ENCODE data around the gene SLC24A3. TPM values are rescaled to one million over a fixed set of nuclear protein-coding genes. Genes with fewer than 3 reads are reported as not detected.

Gene SLC24A3
- total and polyA plus RNA-seq, 2 donors from 2014 or later: 0.86 to 5.2 TPM

DNA sequence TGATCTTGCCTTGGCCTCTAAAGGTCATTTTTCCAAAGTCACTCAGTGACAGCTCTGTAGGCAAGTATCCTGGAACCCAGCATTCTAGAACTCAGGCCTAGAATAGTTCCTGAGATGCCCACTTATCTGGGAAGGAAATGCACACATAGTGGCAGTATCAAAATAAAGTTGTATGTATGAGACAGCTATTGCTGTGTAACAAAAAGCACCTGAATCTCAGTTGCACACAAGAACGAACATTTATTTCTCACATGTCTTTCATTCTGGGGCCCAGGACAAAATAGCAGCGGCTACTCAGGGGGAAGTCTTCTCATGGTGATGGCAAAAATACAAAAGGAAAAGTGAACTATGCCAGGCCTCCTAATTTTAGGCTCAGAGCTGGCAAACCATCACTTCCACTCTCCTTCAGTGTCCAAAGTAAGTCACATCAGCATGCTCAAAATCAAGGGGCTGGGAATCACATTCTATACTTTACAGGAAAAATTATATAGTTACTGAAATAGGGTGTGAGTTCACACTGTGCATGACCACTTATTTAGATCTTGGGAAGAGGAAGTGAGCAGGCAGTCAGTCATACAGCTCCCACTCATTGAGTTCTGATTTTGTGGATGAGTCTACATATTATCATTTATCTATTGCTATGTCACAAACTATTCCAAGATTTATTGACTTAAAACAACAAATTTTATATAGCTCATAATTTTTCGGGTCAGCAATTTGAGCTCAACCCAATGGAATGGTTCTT, 412.0 kb downstream of the SLC24A3 start:
- TF ChIP-seq, protein P1, sequence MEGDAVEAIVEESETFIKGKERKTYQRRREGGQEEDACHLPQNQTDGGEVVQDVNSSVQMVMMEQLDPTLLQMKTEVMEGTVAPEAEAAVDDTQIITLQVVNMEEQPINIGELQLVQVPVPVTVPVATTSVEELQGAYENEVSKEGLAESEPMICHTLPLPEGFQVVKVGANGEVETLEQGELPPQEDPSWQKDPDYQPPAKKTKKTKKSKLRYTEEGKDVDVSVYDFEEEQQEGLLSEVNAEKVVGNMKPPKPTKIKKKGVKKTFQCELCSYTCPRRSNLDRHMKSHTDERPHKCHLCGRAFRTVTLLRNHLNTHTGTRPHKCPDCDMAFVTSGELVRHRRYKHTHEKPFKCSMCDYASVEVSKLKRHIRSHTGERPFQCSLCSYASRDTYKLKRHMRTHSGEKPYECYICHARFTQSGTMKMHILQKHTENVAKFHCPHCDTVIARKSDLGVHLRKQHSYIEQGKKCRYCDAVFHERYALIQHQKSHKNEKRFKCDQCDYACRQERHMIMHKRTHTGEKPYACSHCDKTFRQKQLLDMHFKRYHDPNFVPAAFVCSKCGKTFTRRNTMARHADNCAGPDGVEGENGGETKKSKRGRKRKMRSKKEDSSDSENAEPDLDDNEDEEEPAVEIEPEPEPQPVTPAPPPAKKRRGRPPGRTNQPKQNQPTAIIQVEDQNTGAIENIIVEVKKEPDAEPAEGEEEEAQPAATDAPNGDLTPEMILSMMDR (IDR thresholded peaks at IDR 0.05; ENCODE audit: borderline replicate concordance, extremely low read depth, insufficient read depth): no peak
- Histone ChIP-seq H3K4me3 (ENCODE audit: low read length in 3 of 3) (no peak overlapping the region), H3K9ac (ENCODE audit: low read length in 3 of 3) (no peak overlapping the region), H3K27me3 (ENCODE audit: control insufficient read depth, insufficient read depth, low read length) (no peaks in the 10 kb centered on the region), H3K4me1 (ENCODE audit: control insufficient read depth in 2 of 3, insufficient read depth in 2 of 3, low read depth in 1 of 3, low read length in 3 of 3) (no peaks in the 10 kb centered on the region), H3K9me3 (ENCODE audit: control insufficient read depth in 2 of 3, insufficient read depth in 1 of 3, low read length in 3 of 3) (no peaks in the 10 kb centered on the region), H3K27ac (ENCODE audit: low read depth in 2 of 2, low read length in 2 of 2) (no peak overlapping the region), H3K36me3 (ENCODE audit: control insufficient read depth in 2 of 3, insufficient read depth in 3 of 3, low read length in 3 of 3) (no peaks in the 10 kb centered on the region)
- no peak for DNase-seq
- no peak for FAIRE-seq
- intact Hi-C loops (cut with DNase I): no loop called here

DNA sequence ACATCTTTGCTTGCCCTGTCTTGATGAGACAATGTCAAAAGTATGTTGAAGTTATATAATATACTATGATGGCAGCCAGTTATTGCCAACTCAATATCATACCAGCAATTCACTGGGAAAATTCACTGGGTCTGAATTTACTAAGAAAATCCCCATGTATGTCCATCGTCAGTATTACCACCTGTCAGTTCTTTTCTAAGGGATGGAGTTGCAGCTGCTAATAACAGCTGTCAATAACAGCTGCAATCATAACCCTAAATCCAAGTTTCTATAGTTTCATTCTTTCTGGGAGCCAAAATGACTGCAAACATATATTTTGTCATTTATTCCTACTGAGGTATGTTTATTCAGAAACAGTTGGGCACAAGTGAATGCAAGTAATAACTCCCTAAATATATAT, 413.0 kb downstream of the SLC24A3 start:
- Histone ChIP-seq H3K9me3 (ENCODE audit: control insufficient read depth in 2 of 3, insufficient read depth in 1 of 3, low read length in 3 of 3) (no peaks in the 10 kb centered on the region), H3K4me1 (ENCODE audit: control insufficient read depth in 2 of 3, insufficient read depth in 2 of 3, low read depth in 1 of 3, low read length in 3 of 3) (no peaks in the 10 kb centered on the region), H3K9ac (ENCODE audit: low read length in 3 of 3) (no peak overlapping the region), H3K4me3 (ENCODE audit: low read length in 3 of 3) (no peak overlapping the region), H3K27ac (ENCODE audit: low read depth in 2 of 2, low read length in 2 of 2) (no peak overlapping the region), H3K27me3 (ENCODE audit: control insufficient read depth, insufficient read depth, low read length) (no peaks in the 10 kb centered on the region), H3K36me3 (ENCODE audit: control insufficient read depth in 2 of 3, insufficient read depth in 3 of 3, low read length in 3 of 3) (no peaks in the 10 kb centered on the region)
- TF ChIP-seq, protein P1 (IDR thresholded peaks at IDR 0.05; ENCODE audit: borderline replicate concordance, extremely low read depth, insufficient read depth): no peak
- FAIRE-seq: no peak
- intact Hi-C loops (cut with DNase I): no loop called here
- no peak for DNase-seq

DNA sequence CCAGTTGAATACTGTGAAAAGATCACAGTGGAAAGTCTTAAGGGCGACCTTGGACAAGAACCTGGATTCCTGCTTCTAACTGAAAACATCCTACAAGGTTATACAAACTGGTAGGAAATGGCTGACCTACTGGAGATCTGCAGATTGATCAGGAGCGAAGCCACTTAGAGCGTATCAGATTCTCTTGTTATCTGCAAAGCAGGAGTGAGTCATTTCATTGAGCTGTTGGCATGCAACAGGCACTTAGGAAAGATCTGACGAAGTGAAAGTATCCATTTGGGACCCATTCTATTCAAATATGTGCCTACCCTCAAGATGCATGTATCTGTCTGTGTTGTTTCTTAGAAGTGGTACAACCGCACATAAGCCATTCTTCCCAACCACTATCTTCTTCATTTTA, 414.5 kb downstream of the SLC24A3 start:
- intact Hi-C loops (cut with DNase I): no loop called here
- no peaks in the 10 kb centered on the region for H3K36me3 ChIP-seq (ENCODE audit: control insufficient read depth in 2 of 3, insufficient read depth in 3 of 3, low read length in 3 of 3)
- TF ChIP-seq, protein P1 (IDR thresholded peaks at IDR 0.05; ENCODE audit: borderline replicate concordance, extremely low read depth, insufficient read depth): no peak
- H3K9ac ChIP-seq (ENCODE audit: low read length in 3 of 3): no peak overlapping the region
- no peak overlapping the region for H3K4me3 ChIP-seq (ENCODE audit: low read length in 3 of 3)
- H3K9me3 ChIP-seq (ENCODE audit: control insufficient read depth in 2 of 3, insufficient read depth in 1 of 3, low read length in 3 of 3): no peaks in the 10 kb centered on the region
- no peaks in the 10 kb centered on the region for H3K4me1 ChIP-seq (ENCODE audit: control insufficient read depth in 2 of 3, insufficient read depth in 2 of 3, low read depth in 1 of 3, low read length in 3 of 3)
- FAIRE-seq (no peak), DNase-seq (no peak)
- H3K27me3 ChIP-seq (ENCODE audit: control insufficient read depth, insufficient read depth, low read length): no peaks in the 10 kb centered on the region
- H3K27ac ChIP-seq (ENCODE audit: low read depth in 2 of 2, low read length in 2 of 2): no peak overlapping the region

All from kidney (tissue), 14 donors.